ENCODE data around the gene PIP4K2A.

DNA sequence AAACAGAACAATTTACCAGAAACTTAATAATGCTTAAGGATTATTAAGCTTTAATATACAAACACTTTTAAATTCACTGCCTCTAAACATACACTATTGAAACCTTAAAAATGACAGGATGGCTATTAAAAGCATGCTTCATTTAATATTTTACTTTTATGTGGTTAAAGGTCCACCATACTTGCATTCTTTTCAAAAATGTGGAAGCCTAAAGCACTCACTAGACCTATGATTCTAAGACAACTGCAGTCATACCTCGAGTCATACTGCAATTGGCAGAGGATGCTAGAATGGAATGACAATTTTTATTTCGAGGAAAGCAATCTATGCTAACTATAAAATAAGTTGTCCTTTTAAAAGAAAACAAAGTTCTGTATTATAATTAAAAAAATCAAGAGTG, 85.3 kb downstream of the PIP4K2A start:
- TF ChIP-seq, protein P1, sequence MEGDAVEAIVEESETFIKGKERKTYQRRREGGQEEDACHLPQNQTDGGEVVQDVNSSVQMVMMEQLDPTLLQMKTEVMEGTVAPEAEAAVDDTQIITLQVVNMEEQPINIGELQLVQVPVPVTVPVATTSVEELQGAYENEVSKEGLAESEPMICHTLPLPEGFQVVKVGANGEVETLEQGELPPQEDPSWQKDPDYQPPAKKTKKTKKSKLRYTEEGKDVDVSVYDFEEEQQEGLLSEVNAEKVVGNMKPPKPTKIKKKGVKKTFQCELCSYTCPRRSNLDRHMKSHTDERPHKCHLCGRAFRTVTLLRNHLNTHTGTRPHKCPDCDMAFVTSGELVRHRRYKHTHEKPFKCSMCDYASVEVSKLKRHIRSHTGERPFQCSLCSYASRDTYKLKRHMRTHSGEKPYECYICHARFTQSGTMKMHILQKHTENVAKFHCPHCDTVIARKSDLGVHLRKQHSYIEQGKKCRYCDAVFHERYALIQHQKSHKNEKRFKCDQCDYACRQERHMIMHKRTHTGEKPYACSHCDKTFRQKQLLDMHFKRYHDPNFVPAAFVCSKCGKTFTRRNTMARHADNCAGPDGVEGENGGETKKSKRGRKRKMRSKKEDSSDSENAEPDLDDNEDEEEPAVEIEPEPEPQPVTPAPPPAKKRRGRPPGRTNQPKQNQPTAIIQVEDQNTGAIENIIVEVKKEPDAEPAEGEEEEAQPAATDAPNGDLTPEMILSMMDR (IDR thresholded peaks at IDR 0.05), result no peak
- TF ChIP-seq POLR2A (IDR thresholded peaks at IDR 0.05), result no peak
